CD4-positive, alpha-beta T cell (primary cell): ENCODE measurements around the gene ZSCAN1. TPM values are rescaled to one million over a fixed set of nuclear protein-coding genes. Genes with fewer than 3 reads are reported as not detected.
A peak's percentile ranks its signal among the peaks of the same experiment; 100 is the strongest.

Source experiments
- ATAC-seq: fragments of 200-7000 bp; cut with Tn5 transposase; one replicate; pipeline ENCODE4 v1.10.0; 2022; ENCODE audit warnings: mild to moderate bottlenecking; ENCODE audit not compliant: poor library complexity
- CTCF ChIA-PET: fragments of 350-600 bp; sonication (Branson Sonifier 250); formaldehyde crosslinking; loops from one replicate; lab custom pipeline; 2021; ENCODE audit warnings: antibody characterized with exemption, inconsistent platforms; lab: Charles Lee
- POLR2A ChIA-PET: fragments of 350-600 bp; sonication (Branson Sonifier 250); formaldehyde crosslinking; loops from one replicate; lab custom pipeline; 2021; ENCODE audit warnings: antibody characterized with exemption, inconsistent platforms; lab: Charles Lee
- DNase-seq, 14 experiments: peaks; one replicate each; pipeline ENCODE4 v3.0.0-alpha.2; 2013 to 2020; ENCODE audit warnings: mixed read lengths in 2 of 14
- H3K27ac ChIP-seq, 2 donors: one replicate each; pipeline versions ENCODE4 v1.5.1 to v1.7.0; 2013; ENCODE audit warnings: low read length in 2 of 2, low read depth in 1 of 2, mild to moderate bottlenecking in 1 of 2
- H3K27me3 ChIP-seq, 2 experiments: 1 replicate in 1 of 2; 2 replicates in 1 of 2; pipeline versions ENCODE4 v1.6.1 to v1.7.0; 2013; ENCODE audit warnings: low read length in 2 of 2, control low read depth in 1 of 2, mild to moderate bottlenecking in 1 of 2, moderate library complexity in 1 of 2; ENCODE audit not compliant: insufficient read depth in 2 of 2, control insufficient read depth in 1 of 2
- H3K36me3 ChIP-seq: one replicate; pipeline ENCODE4 v1.6.1; 2013; ENCODE audit warnings: low read length, control low read depth; ENCODE audit not compliant: insufficient read depth
- H3K4me1 ChIP-seq: one replicate; pipeline ENCODE4 v1.6.1; 2013; ENCODE audit warnings: low read length, control low read depth; ENCODE audit not compliant: insufficient read depth
- H3K4me3 ChIP-seq: one replicate; pipeline ENCODE4 v1.5.1; 2013; ENCODE audit warnings: mild to moderate bottlenecking, low read length, moderate library complexity
- H3K9me3 ChIP-seq, 2 experiments: 1 replicate in 1 of 2; 2 replicates in 1 of 2; pipeline versions ENCODE4 v1.6.1 to v1.7.0; 2013; ENCODE audit warnings: low read length in 2 of 2, mild to moderate bottlenecking in 2 of 2, control low read depth in 1 of 2, moderate library complexity in 1 of 2; ENCODE audit not compliant: control insufficient read depth in 1 of 2, insufficient read depth in 1 of 2
- H3K27ac Mint-ChIP-seq: one replicate; pipeline ENCODE4 v1.8.0; 2020; ENCODE audit warnings: mixed read lengths
- H3K27me3 Mint-ChIP-seq: one replicate; pipeline ENCODE4 v1.8.0; 2021; ENCODE audit warnings: mixed read lengths
- H3K36me3 Mint-ChIP-seq: one replicate; pipeline ENCODE4 v1.8.0; 2021; ENCODE audit warnings: low read depth, mixed read lengths
- H3K4me1 Mint-ChIP-seq: one replicate; pipeline ENCODE4 v1.8.0; 2021; ENCODE audit warnings: low read depth, mixed read lengths
- H3K4me3 Mint-ChIP-seq: one replicate; pipeline ENCODE4 v1.8.0; 2020; ENCODE audit warnings: mild to moderate bottlenecking, mixed read lengths
- H3K9me3 Mint-ChIP-seq: one replicate; pipeline ENCODE4 v1.8.0; 2020; ENCODE audit warnings: mixed read lengths
- intact Hi-C, 2 experiments: fragments of 100-400 bp; cut with DNase I in 1 of 2; cut with micrococcal nuclease in 1 of 2; formaldehyde crosslinking; loops; one replicate each; pipeline versions ENCODE4 v1.15.1 to v1.9.0; 2023 to 2025; cut with DNase I, micrococcal nuclease
- total RNA-seq, 174 experiments: library from RNA in 2 of 174; stranded (reverse) in 2 of 174; gene quantifications; one replicate each; pipeline ENCODE4 v1.2.3 and lab custom pipeline; 2021 to 2026
- TF ChIP-seq, protein P1 (sequence below): fragments of 200-600 bp; IDR thresholded peaks from one replicate; pipeline ENCODE4 v1.8.0; 2022; ENCODE audit warnings: antibody characterized with exemption, mild to moderate bottlenecking

The ZSCAN1 gene
- total RNA-seq, 2 experiments from 2014 or later, result not detected

DNA sequence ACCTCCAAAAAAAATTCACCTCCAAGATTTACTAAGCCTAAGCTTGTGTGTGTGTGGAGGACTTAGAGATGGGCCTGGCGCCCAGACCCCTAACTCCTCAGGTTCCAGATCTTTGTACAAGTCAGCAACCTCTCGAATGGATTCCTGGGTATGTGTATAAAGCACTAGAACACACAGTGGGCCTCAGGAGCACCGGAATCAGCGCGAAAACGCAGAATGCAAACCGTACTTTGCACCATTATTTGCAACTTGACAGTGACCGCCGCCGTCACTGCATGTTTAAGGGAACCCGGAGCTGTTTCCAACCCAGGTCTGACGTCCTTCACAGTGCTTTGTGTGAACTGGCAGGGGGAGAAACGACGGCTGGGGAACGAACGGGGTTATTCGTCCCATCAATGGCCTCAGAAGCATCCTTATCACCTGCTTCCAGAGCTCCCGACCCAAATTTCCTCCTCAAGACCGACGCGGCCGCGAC, 31.9 kb upstream of the ZSCAN1 start:
- POLR2A ChIA-PET, result interaction anchor here (0.9 to 3.3 kb wide), 19 partner anchors 17 to 1463 kb away, joined by 3 to 32 read pairs (median 5); partner anchors contain the start of genes ZFP28, ZNF135, ZNF274 and ZNF329
- H3K27me3 ChIP-seq, result no peaks in the 10 kb centered on the region
- H3K36me3 ChIP-seq, result peaks cover 42% of the 10 kb centered on the region
- peak overlapping the region; percentile 95 for H3K4me3 ChIP-seq
- H3K27me3 Mint-ChIP-seq, result no peaks in the 10 kb centered on the region
- H3K4me1 Mint-ChIP-seq, result peaks cover 23% of the 10 kb centered on the region
- H3K27ac ChIP-seq, result peak overlapping the region; percentile 71 to 87
- peaks cover 95% of the 10 kb centered on the region for H3K36me3 Mint-ChIP-seq
- peak overlapping the region; percentile 93 for H3K27ac Mint-ChIP-seq
- intact Hi-C loops, result loop anchor here (2.0 to 10.0 kb wide), 7 partner anchors 85 to 1607 kb away; partner anchors contain the start of genes ZNF329 (in 2 of the 2), ZNF417 (in 1 of the 2), ZNF582 (in 1 of the 2) and ZNF671 (in 1 of the 2)
- H3K4me3 Mint-ChIP-seq, result peak overlapping the region; percentile 90
- TF ChIP-seq, protein P1, sequence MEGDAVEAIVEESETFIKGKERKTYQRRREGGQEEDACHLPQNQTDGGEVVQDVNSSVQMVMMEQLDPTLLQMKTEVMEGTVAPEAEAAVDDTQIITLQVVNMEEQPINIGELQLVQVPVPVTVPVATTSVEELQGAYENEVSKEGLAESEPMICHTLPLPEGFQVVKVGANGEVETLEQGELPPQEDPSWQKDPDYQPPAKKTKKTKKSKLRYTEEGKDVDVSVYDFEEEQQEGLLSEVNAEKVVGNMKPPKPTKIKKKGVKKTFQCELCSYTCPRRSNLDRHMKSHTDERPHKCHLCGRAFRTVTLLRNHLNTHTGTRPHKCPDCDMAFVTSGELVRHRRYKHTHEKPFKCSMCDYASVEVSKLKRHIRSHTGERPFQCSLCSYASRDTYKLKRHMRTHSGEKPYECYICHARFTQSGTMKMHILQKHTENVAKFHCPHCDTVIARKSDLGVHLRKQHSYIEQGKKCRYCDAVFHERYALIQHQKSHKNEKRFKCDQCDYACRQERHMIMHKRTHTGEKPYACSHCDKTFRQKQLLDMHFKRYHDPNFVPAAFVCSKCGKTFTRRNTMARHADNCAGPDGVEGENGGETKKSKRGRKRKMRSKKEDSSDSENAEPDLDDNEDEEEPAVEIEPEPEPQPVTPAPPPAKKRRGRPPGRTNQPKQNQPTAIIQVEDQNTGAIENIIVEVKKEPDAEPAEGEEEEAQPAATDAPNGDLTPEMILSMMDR, result no peak
- ATAC-seq (peak; percentile 43), DNase-seq (peak in 7 of 14 experiments; percentile 0 to 20 (median 10))
- peaks cover 9% of the 10 kb centered on the region for H3K9me3 Mint-ChIP-seq
- H3K9me3 ChIP-seq, result peaks cover 40 to 54% of the 10 kb centered on the region in 2 experiments
- CTCF ChIA-PET, result interaction anchor here (0.9 to 1.3 kb wide), 3 partner anchors 85 to 153 kb away, joined by 3 read pairs; partner anchors contain the start of gene ZSCAN18
- H3K4me1 ChIP-seq, result peaks cover 24% of the 10 kb centered on the region

DNA sequence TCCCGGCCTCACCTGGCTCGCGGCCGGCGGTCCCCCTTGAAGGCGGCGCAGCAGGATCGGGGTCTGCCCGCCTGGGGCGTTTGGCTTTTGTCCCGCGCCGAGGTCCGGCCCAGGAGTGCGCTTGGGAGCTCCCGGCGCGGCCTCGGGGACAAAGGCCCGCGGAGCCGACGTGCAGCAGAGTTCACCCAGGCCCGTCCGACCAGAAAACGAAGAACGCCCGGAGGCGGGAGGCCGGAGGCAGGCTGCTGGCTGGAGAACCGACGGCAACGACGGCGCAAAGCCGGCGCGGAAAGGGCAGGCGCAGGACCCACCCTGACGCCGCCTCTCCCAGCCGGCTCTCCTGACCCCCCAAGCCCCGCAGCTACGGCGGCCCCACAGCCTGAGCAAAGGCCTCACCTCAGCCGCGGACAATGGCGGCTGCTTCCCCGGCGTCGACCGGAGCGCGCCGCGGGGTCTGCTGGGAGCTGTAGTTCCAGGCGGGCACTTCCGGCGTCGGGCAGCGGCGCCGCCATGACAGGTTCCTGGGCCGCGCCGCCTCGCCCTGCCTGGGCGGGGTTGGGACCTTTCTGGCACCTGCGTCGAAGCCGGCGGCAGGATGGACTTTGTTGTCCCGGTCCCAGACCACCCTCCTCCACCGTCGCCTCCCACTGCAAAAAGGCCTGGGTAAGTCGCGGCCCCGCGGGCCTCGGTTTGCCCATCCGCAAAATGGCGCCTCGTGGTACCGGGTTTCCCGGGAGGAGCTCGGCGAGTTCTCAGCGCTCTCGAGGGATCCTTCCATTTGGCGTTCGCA, 31.2 kb upstream of the ZSCAN1 start, which contains the start of gene ZNF606:
ZNF606 (minus strand) TSS at position 437 of the 790 bp plus-strand sequence. CDS start 1,501 bp downstream, outside the sequence.
- H3K4me1 ChIP-seq, result peaks cover 24% of the 10 kb centered on the region
- ATAC-seq, result peak; percentile 96
- peak within 1 kb of the TSS; percentile 95 for H3K4me3 ChIP-seq
- intact Hi-C loops, result loop anchor here (2.0 to 10.0 kb wide), 7 partner anchors 86 to 1608 kb away; partner anchors contain the start of genes ZNF329 (in 2 of the 2), ZNF417 (in 1 of the 2), ZNF582 (in 1 of the 2) and ZNF671 (in 1 of the 2)
- Mint-ChIP-seq H3K4me1 (peaks cover 23% of the 10 kb centered on the region), H3K36me3 (peaks cover 95% of the 10 kb centered on the region), H3K9me3 (peaks cover 11% of the 10 kb centered on the region), H3K27ac (peak within 1 kb of the TSS; percentile 93), H3K4me3 (peak within 1 kb of the TSS; percentile 90), H3K27me3 (no peaks in the 10 kb centered on the region)
- TF ChIP-seq, protein P1, result no peak
- ChIA-PET CTCF (interaction anchor here (0.9 to 1.3 kb wide), 3 partner anchors 86 to 152 kb away, joined by 3 read pairs; partner anchors contain the start of gene ZSCAN18), POLR2A (interaction anchor here (0.7 to 3.3 kb wide), 32 partner anchors 9 to 1464 kb away, joined by 3 to 32 read pairs (median 4); partner anchors contain the start of genes ZFP28, ZNF135, ZNF154 and ZNF274)
- no peaks in the 10 kb centered on the region for H3K27me3 ChIP-seq
- peak within 1 kb of the TSS; percentile 71 to 87 for H3K27ac ChIP-seq
- H3K9me3 ChIP-seq, result peaks cover 45 to 54% of the 10 kb centered on the region in 2 experiments
- H3K36me3 ChIP-seq, result peaks cover 42% of the 10 kb centered on the region
- DNase-seq, result peak; percentile 69 to 93 (median 81)
